ENCODE data around the gene MUCL3.
"Not testable (repeated sequence)": the region's sequence is repeated elsewhere in the genome, so short reads cannot be mapped to it uniquely, and the experiment has no call there.

MUCL3 gene

GRCh38 chr6:30918670-30919069 lies 22.1 kb upstream of the MUCL3 start:
- FAIRE-seq (no peak), DNase-seq (ENCODE audit: insufficient read length, low spot score) (no peak)
- no peak for TF ChIP-seq POLR2A (IDR thresholded peaks at IDR 0.05; ENCODE audit: low read depth, low read length)

- FAIRE-seq = no peak
- TF ChIP-seq POLR2A (IDR thresholded peaks at IDR 0.05; ENCODE audit: low read depth, low read length) = no peak
- no peak for DNase-seq (ENCODE audit: insufficient read length, low spot score)
These were observed 18.3 kb upstream of the MUCL3 start for GRCh38 chr6:30922447-30922852.

- not testable (repeated sequence) for FAIRE-seq; DNase-seq (ENCODE audit: insufficient read length, low spot score)
These were observed 16.6 kb upstream of the MUCL3 start for GRCh38 chr6:30924040-30924627.

GRCh38 chr6:30926644-30927043 lies 14.1 kb upstream of the MUCL3 start:
- no peak for FAIRE-seq
- TF ChIP-seq POLR2A (IDR thresholded peaks at IDR 0.05; ENCODE audit: low read depth, low read length) = no peak
- DNase-seq (ENCODE audit: insufficient read length, low spot score) = peak; percentile 49

- DNase-seq (ENCODE audit: insufficient read length, low spot score); FAIRE-seq: not testable (repeated sequence)
These were observed 13.7 kb upstream of the MUCL3 start for GRCh38 chr6:30927080-30927479.

GRCh38 chr6:30928677-30929076 lies 12.1 kb upstream of the MUCL3 start:
- no peak for TF ChIP-seq POLR2A (IDR thresholded peaks at IDR 0.05; ENCODE audit: low read depth, low read length)
- no peak for FAIRE-seq
- DNase-seq (ENCODE audit: insufficient read length, low spot score) = no peak

GRCh38 chr6:30930506-30930905 lies 10.3 kb upstream of the MUCL3 start:
- DNase-seq (ENCODE audit: insufficient read length, low spot score) (no peak), FAIRE-seq (no peak)
- TF ChIP-seq POLR2A (IDR thresholded peaks at IDR 0.05; ENCODE audit: low read depth, low read length) = no peak

GRCh38 chr6:30931272-30931671 lies 9.5 kb upstream of the MUCL3 start:
- no peak for TF ChIP-seq POLR2A (IDR thresholded peaks at IDR 0.05; ENCODE audit: low read depth, low read length)
- DNase-seq (ENCODE audit: insufficient read length, low spot score) (no peak), FAIRE-seq (no peak)

- no peak for TF ChIP-seq POLR2A (IDR thresholded peaks at IDR 0.05; ENCODE audit: low read depth, low read length)
- FAIRE-seq (no peak), DNase-seq (ENCODE audit: insufficient read length, low spot score) (no peak)
These were observed 8.7 kb upstream of the MUCL3 start, which contains the start of gene SFTA2 for GRCh38 chr6:30931969-30932645. Gene SFTA2, minus strand, starts transcription at chr6:30932170. Its CDS starts 74 bp downstream, at chr6:30932096.

GRCh38 chr6:30932665-30933365 lies 8.0 kb upstream of the MUCL3 start:
- no peak for TF ChIP-seq POLR2A (IDR thresholded peaks at IDR 0.05; ENCODE audit: low read depth, low read length)
- no peak for DNase-seq (ENCODE audit: insufficient read length, low spot score)
- FAIRE-seq = no peak

- TF ChIP-seq POLR2A (IDR thresholded peaks at IDR 0.05; ENCODE audit: low read depth, low read length) = no peak
- no peak for FAIRE-seq
- DNase-seq (ENCODE audit: insufficient read length, low spot score) = no peak
These were observed 5.8 kb upstream of the MUCL3 start for GRCh38 chr6:30935018-30935417.

GRCh38 chr6:30937265-30937664 lies 3.5 kb upstream of the MUCL3 start:
- no peak for TF ChIP-seq POLR2A (IDR thresholded peaks at IDR 0.05; ENCODE audit: low read depth, low read length)
- no peak for FAIRE-seq
- DNase-seq (ENCODE audit: insufficient read length, low spot score) = no peak

GRCh38 chr6:30938730-30939129 lies 2.0 kb upstream of the MUCL3 start:
- TF ChIP-seq POLR2A (IDR thresholded peaks at IDR 0.05; ENCODE audit: low read depth, low read length) = no peak
- FAIRE-seq (no peak), DNase-seq (ENCODE audit: insufficient read length, low spot score) (no peak)

- FAIRE-seq (no peak), DNase-seq (ENCODE audit: insufficient read length, low spot score) (no peak)
- TF ChIP-seq POLR2A (IDR thresholded peaks at IDR 0.05; ENCODE audit: low read depth, low read length) = no peak
These were observed 1.3 kb upstream of the MUCL3 start for GRCh38 chr6:30939473-30939872.
